Ramos (cell line): ENCODE results near the gene CAMTA1.
"Not testable (repeated sequence)": the region's sequence is repeated elsewhere in the genome, so short reads cannot be mapped to it uniquely, and the experiment has no call there.

Experiments used
- in situ Hi-C: fragments of 300-500 bp; cut with MboI; formaldehyde crosslinking; loops from one replicate; pipeline ENCODE4 v1.14.3; 2022; ENCODE audit warnings: low sequenced_read_pairs; ENCODE audit not compliant: unreplicated experiment

CAMTA1 gene

DNA sequence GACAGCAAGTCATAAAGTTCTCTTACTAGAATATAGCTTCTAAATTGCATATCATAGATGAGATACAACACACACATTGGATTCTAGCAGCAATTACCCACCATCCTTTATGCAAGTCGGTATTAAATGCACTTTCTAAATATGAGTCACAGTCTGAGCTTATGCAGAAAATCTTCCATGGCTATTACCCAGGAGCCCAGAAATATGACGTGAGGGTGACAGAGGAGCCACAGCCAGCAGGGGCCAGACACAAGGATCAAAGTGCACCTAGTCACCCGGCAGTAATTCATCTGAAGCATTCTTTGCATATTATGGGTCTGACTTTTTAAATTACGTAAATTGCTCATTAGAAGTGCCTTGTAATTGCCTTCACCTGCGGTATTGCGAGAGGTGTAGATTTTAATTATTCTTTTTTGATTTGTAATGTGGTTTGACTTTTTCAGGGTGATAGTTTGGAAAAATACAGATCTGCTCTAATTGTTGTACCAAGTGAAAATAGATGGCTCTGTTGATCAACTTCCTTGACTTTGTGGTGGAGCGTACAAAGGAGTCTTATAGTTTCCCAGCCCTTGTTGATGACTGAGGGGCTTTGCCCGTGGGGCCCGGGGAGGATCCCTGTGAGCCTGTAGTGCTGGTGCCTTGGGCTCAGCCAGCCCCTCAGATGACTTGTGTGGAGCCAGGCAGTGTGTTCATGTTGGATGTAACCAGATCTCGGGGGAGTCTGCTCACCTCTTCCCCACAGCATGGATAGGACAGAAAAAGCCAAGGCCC is 515.8 kb downstream of the CAMTA1 start:
- in situ Hi-C loops, result no loop called here

GRCh38 chr1:7301664-7301981 is 516.4 kb downstream of the CAMTA1 start:
- in situ Hi-C loops, result no loop called here

- in situ Hi-C loops, result no loop called here
Measured at GRCh38 chr1:7302126-7302525, 516.9 kb downstream of the CAMTA1 start.

GRCh38 chr1:7302873-7303272 is 517.6 kb downstream of the CAMTA1 start:
- in situ Hi-C loops, result no loop called here

DNA sequence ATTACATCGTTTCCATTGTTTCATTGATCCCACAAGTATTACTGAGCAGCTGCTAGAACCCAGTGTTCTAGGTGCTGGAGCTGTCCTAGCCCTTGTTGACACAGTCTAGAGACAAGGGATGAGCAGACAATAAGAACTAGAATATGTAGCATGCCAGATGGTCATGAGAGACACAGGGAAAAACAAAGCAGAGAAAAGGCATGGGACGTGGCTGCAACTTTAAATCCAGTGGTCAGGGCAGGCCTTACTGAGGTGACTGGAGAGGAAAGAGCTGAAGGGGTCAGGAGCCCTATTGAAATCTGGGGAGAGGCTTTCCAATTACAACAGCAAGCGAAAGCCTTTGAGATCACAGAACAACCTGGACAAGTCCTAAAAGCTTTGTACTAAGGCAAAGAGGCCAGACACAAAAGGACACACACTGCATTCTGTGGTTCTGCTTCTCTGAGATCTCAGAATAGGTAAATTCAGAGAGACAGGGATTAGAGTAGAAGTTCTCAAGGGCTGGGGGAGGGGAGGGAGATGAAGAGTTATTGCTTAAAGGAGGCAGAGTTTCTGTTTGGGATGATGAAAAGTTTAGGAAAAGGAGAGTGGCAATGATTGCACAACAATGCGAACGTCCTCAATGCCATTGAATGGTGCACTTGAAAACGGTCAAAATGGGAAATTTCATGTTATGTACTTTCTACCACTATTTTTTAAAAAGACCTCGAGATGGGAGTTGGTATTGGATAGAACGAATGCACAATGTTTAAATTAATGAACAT is 518.5 kb downstream of the CAMTA1 start:
- in situ Hi-C loops, result no loop called here

DNA sequence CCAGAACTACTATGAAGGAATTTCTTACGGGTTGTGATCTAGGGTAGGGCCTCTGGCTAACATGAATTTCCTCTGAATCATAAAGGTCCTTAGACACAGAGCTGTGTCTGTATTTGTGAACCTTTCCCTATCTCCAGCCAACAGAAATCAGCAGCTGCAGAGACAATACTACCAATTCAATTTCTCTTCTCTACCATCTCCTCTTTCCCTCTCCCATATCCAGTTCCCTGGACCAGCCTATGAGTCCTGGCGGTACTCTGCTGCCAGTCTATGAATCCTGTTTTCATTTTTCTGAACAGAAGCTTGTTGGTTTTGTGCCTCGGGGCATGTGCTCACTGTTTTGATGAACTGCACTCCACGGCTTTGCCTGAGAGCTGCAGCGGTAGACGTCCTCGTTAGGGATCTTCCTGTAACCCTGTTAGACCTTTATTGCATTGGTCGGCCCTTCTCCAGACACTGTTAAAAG is 527.9 kb downstream of the CAMTA1 start:
- in situ Hi-C loops, result no loop called here

DNA sequence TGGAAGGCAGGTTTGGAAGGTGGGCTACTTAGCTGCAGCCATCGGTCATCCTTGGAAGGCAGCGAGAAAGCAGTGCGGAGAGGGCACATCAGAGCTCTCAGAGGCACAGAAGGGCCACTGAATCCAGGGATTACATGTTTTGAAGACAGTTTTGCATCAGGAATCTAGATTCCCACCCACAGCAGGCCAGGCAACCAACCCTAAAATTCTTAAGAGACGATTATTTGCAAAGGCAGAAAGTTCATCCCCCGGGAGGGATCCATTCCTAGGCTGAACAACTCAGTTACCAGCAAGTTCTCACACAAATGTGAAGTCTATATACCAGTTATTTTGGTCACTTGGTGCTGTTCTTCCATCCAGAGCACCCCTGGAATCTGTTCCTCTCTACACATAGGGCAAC is 528.6 kb downstream of the CAMTA1 start:
- in situ Hi-C loops, result no loop called here

- in situ Hi-C loops, result no loop called here
Measured at GRCh38 chr1:7315316-7315715, 530.1 kb downstream of the CAMTA1 start.

- in situ Hi-C loops, result no loop called here
Measured at GRCh38 chr1:7315946-7316345, 530.7 kb downstream of the CAMTA1 start.

DNA sequence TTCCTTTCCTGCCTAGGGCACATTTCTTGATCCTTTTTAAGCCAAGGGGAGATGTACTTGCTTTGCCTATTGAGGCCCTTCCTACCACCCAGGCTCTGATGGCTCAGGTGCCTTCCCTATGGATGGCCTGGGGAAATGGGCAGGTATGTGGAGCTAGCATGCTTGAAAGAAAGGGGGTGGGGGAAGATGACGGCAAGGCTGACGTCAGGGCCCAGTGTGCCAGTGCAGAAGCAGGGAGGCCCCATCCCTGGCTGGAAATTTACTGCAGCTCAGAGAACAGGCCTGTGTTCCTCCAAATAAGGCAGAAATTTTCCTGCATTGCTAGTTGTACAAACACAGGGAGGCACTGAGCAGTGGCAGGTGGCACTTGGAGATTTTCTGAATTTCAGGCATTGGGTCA is 532.6 kb downstream of the CAMTA1 start:
- in situ Hi-C loops, result no loop called here

DNA sequence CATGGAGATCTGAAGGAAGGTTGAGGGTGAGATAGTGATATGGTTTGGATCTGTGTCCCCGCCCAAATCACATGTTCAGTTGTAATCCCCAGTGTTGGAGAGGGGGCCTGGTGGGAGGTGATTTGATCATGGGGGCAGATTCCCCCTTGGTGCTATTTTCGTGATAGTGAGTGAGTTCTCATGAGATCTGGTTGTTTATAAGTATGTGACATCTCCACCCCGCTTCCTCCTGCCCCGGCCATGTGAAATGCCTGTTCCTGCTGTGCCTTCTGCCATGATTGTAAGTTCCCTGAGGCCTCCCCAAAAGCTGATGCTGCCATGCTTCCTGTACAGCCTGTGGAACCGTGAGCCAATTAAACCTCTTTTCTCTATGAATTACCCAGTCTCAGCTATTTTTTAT is 533.9 kb downstream of the CAMTA1 start:
- in situ Hi-C loops, result no loop called here

GRCh38 chr1:7320661-7321060 is 535.4 kb downstream of the CAMTA1 start:
- in situ Hi-C loops, result no loop called here

DNA sequence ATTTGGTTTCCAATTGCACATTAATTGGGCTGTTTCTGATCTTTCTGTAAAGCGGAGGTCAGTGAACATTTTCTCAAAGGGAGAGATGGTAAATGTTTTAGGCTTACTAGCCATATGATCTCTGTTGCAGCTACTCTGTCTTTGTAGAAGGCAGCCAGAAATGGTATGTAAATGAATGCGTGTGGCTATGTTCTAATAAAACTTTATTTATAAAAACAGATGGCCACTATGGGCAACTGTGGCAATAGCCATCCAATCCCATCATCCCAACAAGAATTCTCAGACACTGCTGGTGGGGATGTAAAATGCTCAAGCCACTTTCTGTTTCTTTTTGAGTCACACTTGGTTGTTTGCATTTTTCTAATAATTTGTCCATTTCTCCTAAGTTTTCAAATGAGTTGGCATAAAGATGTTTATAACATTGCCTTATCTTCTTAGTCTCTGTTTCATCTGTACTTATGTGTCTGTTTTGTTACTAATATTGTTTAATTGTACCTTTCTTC is 537.1 kb downstream of the CAMTA1 start:
- in situ Hi-C loops, result no loop called here

- in situ Hi-C loops, result no loop called here
Measured at GRCh38 chr1:7322912-7323311, 537.7 kb downstream of the CAMTA1 start.

DNA sequence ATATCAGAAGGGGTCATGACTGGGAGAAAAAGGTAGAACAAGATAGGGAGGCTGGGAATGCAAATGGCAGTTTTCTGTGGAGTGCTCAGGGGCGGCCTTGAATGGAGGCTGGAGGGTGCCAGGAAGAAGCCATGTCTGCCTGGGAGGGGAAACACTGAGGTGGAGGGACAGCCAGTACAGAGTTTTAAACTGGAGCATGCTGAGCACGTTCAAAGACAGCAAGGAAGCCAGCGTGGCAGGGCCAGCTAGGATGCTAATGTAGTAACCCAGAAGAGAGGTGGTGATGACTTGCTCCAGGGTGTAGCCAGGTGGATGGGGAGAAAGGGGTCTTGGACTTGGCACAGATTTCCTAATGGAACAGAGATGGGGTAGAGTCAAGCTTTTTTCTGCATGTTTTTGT is 540.0 kb downstream of the CAMTA1 start:
- in situ Hi-C loops, result no loop called here

- in situ Hi-C loops, result no loop called here
Measured at GRCh38 chr1:7326366-7326765, 541.1 kb downstream of the CAMTA1 start.

- in situ Hi-C loops, result no loop called here
Measured at GRCh38 chr1:7327849-7328248, 542.6 kb downstream of the CAMTA1 start.

DNA sequence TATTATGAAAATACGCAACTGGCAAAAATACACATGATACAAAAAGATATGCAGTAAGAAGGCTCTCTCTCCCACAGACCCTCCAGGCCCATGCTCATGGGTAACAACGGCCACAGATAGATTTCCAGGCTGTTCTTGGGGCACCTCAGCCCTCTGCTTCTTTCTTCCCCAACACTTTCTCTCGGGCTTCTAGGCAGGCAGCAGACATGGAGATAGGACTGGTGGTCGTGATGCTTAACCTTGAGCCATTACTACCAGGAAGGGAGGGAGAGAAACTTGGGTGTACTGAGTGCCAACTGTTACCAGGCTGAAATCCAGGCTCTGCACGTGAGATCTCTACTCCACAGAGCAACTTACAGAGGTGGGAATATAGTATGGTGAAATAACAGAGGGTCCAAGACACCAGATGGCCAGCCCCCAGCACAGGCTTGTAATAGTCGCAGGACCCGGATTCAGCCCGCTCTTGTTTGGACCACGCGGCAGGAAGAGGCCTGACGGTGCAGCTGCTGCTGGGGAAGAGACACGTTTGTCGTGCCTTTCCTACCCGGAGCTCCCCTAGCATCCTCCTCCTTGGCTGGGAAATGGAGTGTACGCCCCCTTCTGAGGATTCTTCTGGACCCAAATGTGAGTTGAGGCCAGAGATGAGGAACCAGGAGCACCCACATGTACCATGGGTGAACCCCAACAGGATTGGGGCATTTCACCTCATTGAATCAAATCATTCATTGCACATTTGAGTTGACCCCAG is 544.8 kb downstream of the CAMTA1 start:
- in situ Hi-C loops, result no loop called here

DNA sequence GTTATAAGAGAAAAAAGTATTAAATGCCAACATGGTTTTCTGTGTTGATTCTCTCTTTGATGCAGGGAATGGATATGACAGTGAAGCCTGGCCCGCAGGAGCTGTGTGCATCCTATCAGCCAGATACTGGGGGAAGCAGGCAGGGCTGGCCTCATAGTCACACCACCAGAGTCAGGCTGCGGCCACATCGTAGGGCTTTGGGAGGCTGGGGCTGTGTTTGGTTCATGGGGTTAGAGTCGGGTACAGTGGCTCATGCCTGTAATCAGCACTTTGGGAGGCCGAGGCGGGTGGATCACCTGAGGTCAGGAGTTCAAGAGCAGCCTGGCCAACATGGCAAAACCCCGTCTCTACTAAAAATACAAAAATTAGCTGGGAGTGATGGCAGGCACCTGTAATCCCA is 545.5 kb downstream of the CAMTA1 start:
- in situ Hi-C loops, result not testable (repeated sequence)

DNA sequence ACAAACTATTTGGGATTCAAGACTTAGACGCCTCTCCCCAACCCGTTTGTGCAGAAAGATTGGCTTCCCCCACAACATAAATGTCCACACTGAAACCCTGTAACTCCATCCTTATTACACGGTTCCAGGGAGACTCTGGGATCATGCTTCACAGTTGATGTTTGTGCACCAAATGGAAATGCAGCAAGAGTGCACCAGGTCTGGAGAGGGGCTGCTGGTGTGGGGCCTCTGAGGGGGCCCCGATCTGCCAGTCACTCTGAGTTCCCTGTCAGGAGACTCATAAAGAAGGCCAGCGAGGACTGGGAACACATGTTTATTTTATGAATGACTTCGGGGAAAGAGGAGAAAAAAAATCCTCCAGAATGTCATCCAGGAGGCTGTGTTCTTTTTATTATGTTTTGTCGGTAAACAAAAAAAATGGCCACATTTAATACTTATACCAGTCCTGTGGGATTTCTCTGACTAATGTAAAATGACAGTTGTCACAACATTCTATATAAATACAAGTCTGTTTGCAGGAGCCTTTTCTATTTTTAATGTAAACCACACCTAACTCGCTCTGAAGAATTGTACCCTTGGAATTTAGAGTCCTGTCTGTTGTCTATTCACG is 546.8 kb downstream of the CAMTA1 start:
- in situ Hi-C loops, result no loop called here

- in situ Hi-C loops, result no loop called here
Measured at GRCh38 chr1:7333094-7333493, 547.8 kb downstream of the CAMTA1 start.
